HepG2 (cell line): ENCODE results near the gene ZBP1. TPM values are rescaled to one million over a fixed set of nuclear protein-coding genes. Genes with fewer than 3 reads are reported as not detected.

Experiments
- BRD4 ChIP-seq: sonication (generic); formaldehyde crosslinking; IDR thresholded peaks from 2 replicates; pipeline ENCODE4 v1.4.0; 2020; ENCODE audit warnings: missing genetic modification reagents
- ETV6 ChIP-seq: sonication (generic); formaldehyde crosslinking; conservative IDR thresholded peaks from 2 replicates; pipeline ENCODE4 v1.4.0; 2020; ENCODE audit warnings: missing genetic modification reagents
- FOSL2 ChIP-seq: sonication (generic); formaldehyde crosslinking; IDR thresholded peaks from 2 replicates; pipeline ENCODE4 v1.4.0; 2020; ENCODE audit warnings: missing genetic modification reagents
- GATA4 ChIP-seq: sonication (generic); IDR thresholded peaks from 2 replicates; pipeline ENCODE4 v1.6.1; 2016; ENCODE audit warnings: antibody characterized with exemption, low read depth, borderline replicate concordance
- GTF2F1 ChIP-seq: fragments of 150-350 bp; IDR thresholded peaks from 2 replicates; pipeline ENCODE4 v1.6.1; 2014; ENCODE audit warnings: low read length
- HMGXB4 ChIP-seq, 2 experiments: sonication (generic) in 1 of 2; formaldehyde crosslinking in 1 of 2; IDR thresholded peaks; 2 replicates each; pipeline versions ENCODE4 v1.4.0 to v1.6.1; 2018 to 2020; ENCODE audit warnings: missing genetic modification reagents in 2 of 2, borderline replicate concordance in 1 of 2, low read depth in 1 of 2, mild to moderate bottlenecking in 1 of 2, missing biosample characterization in 1 of 2
- KLF15 ChIP-seq: sonication (generic); formaldehyde crosslinking; IDR thresholded peaks from 2 replicates; pipeline ENCODE4 v1.8.1; 2023; ENCODE audit warnings: borderline replicate concordance, mild to moderate bottlenecking, inconsistent platforms, missing genetic modification reagents, mixed read lengths
- PAF1 ChIP-seq: IDR thresholded peaks from 2 replicates; pipeline ENCODE4 v1.6.1; 2016; ENCODE audit warnings: missing genetic modification reagents, missing compliant biosample characterization
- SP5 ChIP-seq: IDR thresholded peaks from 2 replicates; pipeline ENCODE4 v1.6.1; 2016; ENCODE audit warnings: low read depth, borderline replicate concordance
- STAT5B ChIP-seq: sonication (generic); formaldehyde crosslinking; IDR thresholded peaks from 2 replicates; pipeline ENCODE4 v1.4.0; 2020; ENCODE audit warnings: missing genetic modification reagents
- THAP7 ChIP-seq: sonication (generic); formaldehyde crosslinking; IDR thresholded peaks from 2 replicates; pipeline ENCODE4 v1.8.1; 2023; ENCODE audit warnings: mild to moderate bottlenecking, missing genetic modification reagents
- ZEB1 ChIP-seq: IDR thresholded peaks from 2 replicates; pipeline ENCODE4 v1.6.1; 2012; ENCODE audit warnings: mild to moderate bottlenecking, low read depth, inconsistent platforms; ENCODE audit not compliant: insufficient replicate concordance
- ZFAT ChIP-seq: sonication (generic); formaldehyde crosslinking; conservative IDR thresholded peaks from 2 replicates; pipeline ENCODE4 v1.8.1; 2023; ENCODE audit warnings: missing genetic modification reagents, inconsistent platforms
- ZKSCAN5 ChIP-seq: sonication (generic); formaldehyde crosslinking; IDR thresholded peaks from 2 replicates; pipeline ENCODE4 v1.5.1; 2020; ENCODE audit warnings: mild to moderate bottlenecking, missing genetic modification reagents
- ZNF225 ChIP-seq: sonication (generic); formaldehyde crosslinking; IDR thresholded peaks from 2 replicates; pipeline ENCODE4 v1.4.0; 2020; ENCODE audit warnings: mild to moderate bottlenecking, missing genetic modification reagents
- ZNF558 ChIP-seq: sonication (generic); formaldehyde crosslinking; IDR thresholded peaks from 2 replicates; pipeline ENCODE4 v1.9.0; 2022; ENCODE audit warnings: mild to moderate bottlenecking, missing genetic modification reagents, borderline replicate concordance
- ZNF83 ChIP-seq: sonication (generic); formaldehyde crosslinking; IDR thresholded peaks from 2 replicates; pipeline ENCODE4 v1.4.0; 2020; ENCODE audit warnings: missing genetic modification reagents, mild to moderate bottlenecking, borderline replicate concordance
- polyA plus RNA-seq, 8 experiments: library from polyadenylated mRNA; depleted of rRNA in 3 of 8; stranded (reverse) in 7 of 8; unstranded in 1 of 8; fragments of >200 nt; fragmentation: Illumina TruSeq in 4 of 8; extraction: Trizol in 4 of 8; gene quantifications; 2 replicates each; pipeline versions ENCODE4 v1.2.1 to v1.2.3, GENCODE V29; 2011 to 2016; ENCODE audit warnings: low read depth in 4 of 8, missing spikeins in 1 of 8, mixed read lengths in 1 of 8; ENCODE audit not compliant: insufficient read depth in 1 of 8
- total RNA-seq, 5 experiments: library from RNA; depleted of rRNA; stranded (reverse); fragments of >200 nt; fragmentation: Illumina TruSeq; extraction: Trizol; gene quantifications; 2 replicates each; pipeline ENCODE4 v1.2.3, GENCODE V29; 2016; ENCODE audit warnings: low read depth in 1 of 5
- TF ChIP-seq, protein P1 (sequence below): sonication (generic); IDR thresholded peaks from 2 replicates; pipeline ENCODE4 v1.6.1; 2016; ENCODE audit warnings: low read depth, borderline replicate concordance
- TF ChIP-seq, protein P2 (sequence below): sonication (generic); formaldehyde crosslinking; IDR thresholded peaks from 2 replicates; pipeline ENCODE4 v1.4.0; 2020; ENCODE audit warnings: mild to moderate bottlenecking, missing genetic modification reagents
- TF ChIP-seq, protein P3 (sequence below): sonication (generic); formaldehyde crosslinking; IDR thresholded peaks from 2 replicates; pipeline ENCODE4 v1.8.1; 2023; ENCODE audit warnings: mild to moderate bottlenecking, missing genetic modification reagents

Gene ZBP1
- total and polyA plus RNA-seq, 2 of the 13 experiments (the other 11 are each of a cell fraction or from before 2014, with no cell fraction given), result not detected

- TF ChIP-seq ZKSCAN5 (CRISPR knock-in tag) (no peak), GATA4 (no peak), KLF15 (CRISPR knock-in tag) (peak; percentile 66; the same call in 1 of the 2 replicates), PAF1 (CRISPR knock-in tag) (no peak), ZFAT (no peak), ZNF83 (CRISPR knock-in tag) (peak; percentile 57; the same call in 1 of the 2 replicates), FOSL2 (CRISPR knock-in tag) (0 out of 2 replicates have a peak, but pooled peaks have one; percentile 25), HMGXB4 (CRISPR knock-in tag; IDR thresholded peaks at IDR 0.05; ENCODE audit: borderline replicate concordance in 1 of 2, low read depth in 1 of 2) (peak; percentile 35 to 85; a peak in 2 of 4 replicates), GTF2F1 (no peak), ZNF225 (CRISPR knock-in tag) (0 out of 2 replicates have a peak, but pooled peaks have one; percentile 19), BRD4 (0 out of 2 replicates have a peak, but pooled peaks have one; percentile 36), SP5 (CRISPR knock-in tag) (0 out of 2 replicates have a peak, but pooled peaks have one; percentile 42), ZNF558 (CRISPR knock-in tag) (0 out of 2 replicates have a peak, but pooled peaks have one; percentile 64), STAT5B (CRISPR knock-in tag) (0 out of 2 replicates have a peak, but pooled peaks have one; percentile 17), ZEB1 (no peak), THAP7 (CRISPR knock-in tag) (no peak), ETV6 (CRISPR knock-in tag) (peak; percentile 52; the same call in 1 of the 2 replicates)
- TF ChIP-seq, protein P1, sequence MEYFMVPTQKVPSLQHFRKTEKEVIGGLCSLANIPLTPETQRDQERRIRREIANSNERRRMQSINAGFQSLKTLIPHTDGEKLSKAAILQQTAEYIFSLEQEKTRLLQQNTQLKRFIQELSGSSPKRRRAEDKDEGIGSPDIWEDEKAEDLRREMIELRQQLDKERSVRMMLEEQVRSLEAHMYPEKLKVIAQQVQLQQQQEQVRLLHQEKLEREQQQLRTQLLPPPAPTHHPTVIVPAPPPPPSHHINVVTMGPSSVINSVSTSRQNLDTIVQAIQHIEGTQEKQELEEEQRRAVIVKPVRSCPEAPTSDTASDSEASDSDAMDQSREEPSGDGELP, result no peak
- TF ChIP-seq, protein P2, sequence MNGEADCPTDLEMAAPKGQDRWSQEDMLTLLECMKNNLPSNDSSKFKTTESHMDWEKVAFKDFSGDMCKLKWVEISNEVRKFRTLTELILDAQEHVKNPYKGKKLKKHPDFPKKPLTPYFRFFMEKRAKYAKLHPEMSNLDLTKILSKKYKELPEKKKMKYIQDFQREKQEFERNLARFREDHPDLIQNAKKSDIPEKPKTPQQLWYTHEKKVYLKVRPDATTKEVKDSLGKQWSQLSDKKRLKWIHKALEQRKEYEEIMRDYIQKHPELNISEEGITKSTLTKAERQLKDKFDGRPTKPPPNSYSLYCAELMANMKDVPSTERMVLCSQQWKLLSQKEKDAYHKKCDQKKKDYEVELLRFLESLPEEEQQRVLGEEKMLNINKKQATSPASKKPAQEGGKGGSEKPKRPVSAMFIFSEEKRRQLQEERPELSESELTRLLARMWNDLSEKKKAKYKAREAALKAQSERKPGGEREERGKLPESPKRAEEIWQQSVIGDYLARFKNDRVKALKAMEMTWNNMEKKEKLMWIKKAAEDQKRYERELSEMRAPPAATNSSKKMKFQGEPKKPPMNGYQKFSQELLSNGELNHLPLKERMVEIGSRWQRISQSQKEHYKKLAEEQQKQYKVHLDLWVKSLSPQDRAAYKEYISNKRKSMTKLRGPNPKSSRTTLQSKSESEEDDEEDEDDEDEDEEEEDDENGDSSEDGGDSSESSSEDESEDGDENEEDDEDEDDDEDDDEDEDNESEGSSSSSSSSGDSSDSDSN (CRISPR knock-in tag), result peak; percentile 39; the same call in 1 of the 2 replicates
- TF ChIP-seq, protein P3, sequence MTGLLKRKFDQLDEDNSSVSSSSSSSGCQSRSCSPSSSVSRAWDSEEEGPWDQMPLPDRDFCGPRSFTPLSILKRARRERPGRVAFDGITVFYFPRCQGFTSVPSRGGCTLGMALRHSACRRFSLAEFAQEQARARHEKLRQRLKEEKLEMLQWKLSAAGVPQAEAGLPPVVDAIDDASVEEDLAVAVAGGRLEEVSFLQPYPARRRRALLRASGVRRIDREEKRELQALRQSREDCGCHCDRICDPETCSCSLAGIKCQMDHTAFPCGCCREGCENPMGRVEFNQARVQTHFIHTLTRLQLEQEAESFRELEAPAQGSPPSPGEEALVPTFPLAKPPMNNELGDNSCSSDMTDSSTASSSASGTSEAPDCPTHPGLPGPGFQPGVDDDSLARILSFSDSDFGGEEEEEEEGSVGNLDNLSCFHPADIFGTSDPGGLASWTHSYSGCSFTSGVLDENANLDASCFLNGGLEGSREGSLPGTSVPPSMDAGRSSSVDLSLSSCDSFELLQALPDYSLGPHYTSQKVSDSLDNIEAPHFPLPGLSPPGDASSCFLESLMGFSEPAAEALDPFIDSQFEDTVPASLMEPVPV (CRISPR knock-in tag), result peak; percentile 36; the same call in 1 of the 2 replicates
Observed at GRCh38 chr20:57596998-57597939, 23.0 kb downstream of the ZBP1 start (continued).
